BJ (cell line): ENCODE data around the gene ATE1. TPM values are rescaled to one million over a fixed set of nuclear protein-coding genes. Genes with fewer than 3 reads are reported as not detected.
"Not testable (repeated sequence)": the region's sequence is repeated elsewhere in the genome, so short reads cannot be mapped to it uniquely, and the experiment has no call there.

ENCODE experiments used
- CTCF ChIA-PET: fragments of 350-600 bp; formaldehyde crosslinking; extraction: SDS; loops from one replicate; lab custom pipeline; 2021; ENCODE audit warnings: antibody characterized with exemption, inconsistent platforms; lab: Yijun Ruan, JAX
- POLR2A ChIA-PET: fragments of 300-600 bp; sonication (Branson Sonifier 250); formaldehyde crosslinking; extraction: SDS; loops from one replicate; lab custom pipeline; 2021; ENCODE audit warnings: antibody characterized with exemption; lab: Charles Lee
- DNase-seq: peaks from one replicate; pipeline ENCODE4 v3.0.0-alpha.2; 2011; ENCODE audit warnings: low read depth
- H3K27me3 ChIP-seq: 2 replicates; pipeline ENCODE4 v1.6.0; 2011; ENCODE audit warnings: low read length; ENCODE audit not compliant: control insufficient read depth, insufficient read depth
- H3K36me3 ChIP-seq: 2 replicates; pipeline ENCODE4 v1.5.1; 2011; ENCODE audit warnings: low read length; ENCODE audit not compliant: control insufficient read depth, insufficient read depth
- H3K4me3 ChIP-seq: 2 replicates; pipeline ENCODE4 v1.5.1; 2011; ENCODE audit warnings: low read depth, mild to moderate bottlenecking, control low read depth, low read length
- polyA plus RNA-seq: library from polyadenylated mRNA; depleted of rRNA; stranded (reverse); fragments of >200 nt; gene quantifications from 2 replicates; pipeline ENCODE4 v1.2.3, GENCODE V29; 2011
- TF ChIP-seq, protein P1 (sequence below): IDR thresholded peaks from 2 replicates; pipeline ENCODE4 v1.5.1; 2011; ENCODE audit warnings: low read depth, mild to moderate bottlenecking, control low read depth, inconsistent platforms, low read length, moderate library complexity; ENCODE audit not compliant: insufficient read depth

Gene ATE1
- polyA plus RNA-seq, 1 experiment = 7.4 TPM

DNA sequence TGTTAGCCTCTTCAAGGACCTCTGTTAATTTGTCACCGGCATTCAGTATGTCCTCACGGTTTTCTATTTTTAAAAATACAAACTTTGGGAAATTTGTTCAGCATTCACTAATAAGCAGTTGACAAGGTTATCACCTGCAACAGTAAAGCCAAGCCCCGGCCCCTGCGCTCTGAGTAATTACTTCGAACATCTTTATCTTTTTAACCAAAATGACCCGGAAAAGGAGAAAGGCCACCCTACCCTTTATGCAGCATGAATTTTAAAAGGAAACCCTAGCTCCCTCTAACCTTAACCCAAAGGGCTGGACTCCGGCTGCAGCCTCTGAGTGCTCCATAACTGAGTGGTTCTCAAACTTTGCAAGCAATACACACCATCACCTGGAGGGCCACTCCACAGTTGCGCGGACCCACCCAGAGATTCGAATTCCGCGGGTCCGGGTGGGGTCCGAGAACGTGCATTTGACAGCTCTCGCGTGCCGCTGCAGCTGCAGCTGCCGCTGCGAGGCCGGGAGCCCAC lies 46.2 kb upstream of the ATE1 start:
- TF ChIP-seq, protein P1, sequence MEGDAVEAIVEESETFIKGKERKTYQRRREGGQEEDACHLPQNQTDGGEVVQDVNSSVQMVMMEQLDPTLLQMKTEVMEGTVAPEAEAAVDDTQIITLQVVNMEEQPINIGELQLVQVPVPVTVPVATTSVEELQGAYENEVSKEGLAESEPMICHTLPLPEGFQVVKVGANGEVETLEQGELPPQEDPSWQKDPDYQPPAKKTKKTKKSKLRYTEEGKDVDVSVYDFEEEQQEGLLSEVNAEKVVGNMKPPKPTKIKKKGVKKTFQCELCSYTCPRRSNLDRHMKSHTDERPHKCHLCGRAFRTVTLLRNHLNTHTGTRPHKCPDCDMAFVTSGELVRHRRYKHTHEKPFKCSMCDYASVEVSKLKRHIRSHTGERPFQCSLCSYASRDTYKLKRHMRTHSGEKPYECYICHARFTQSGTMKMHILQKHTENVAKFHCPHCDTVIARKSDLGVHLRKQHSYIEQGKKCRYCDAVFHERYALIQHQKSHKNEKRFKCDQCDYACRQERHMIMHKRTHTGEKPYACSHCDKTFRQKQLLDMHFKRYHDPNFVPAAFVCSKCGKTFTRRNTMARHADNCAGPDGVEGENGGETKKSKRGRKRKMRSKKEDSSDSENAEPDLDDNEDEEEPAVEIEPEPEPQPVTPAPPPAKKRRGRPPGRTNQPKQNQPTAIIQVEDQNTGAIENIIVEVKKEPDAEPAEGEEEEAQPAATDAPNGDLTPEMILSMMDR = no peak

DNA sequence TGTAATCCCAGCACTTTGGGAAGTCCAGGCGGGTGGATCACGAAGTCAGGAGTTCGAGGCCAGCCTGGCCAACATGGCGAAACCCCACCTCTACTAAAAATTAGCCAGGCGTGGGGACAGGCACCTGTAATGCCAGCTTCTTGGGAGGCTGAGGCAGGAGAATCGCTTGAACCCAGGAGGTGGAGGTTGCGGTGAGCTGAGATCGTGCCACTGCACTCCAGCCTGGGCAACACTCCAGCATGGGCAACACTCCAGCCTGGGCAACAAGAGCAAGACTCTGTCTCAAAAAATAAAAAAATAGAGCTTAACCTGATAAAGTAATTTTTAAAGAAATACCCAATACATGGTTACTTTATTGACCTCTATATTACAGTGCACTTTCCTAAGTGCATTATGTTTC lies 41.3 kb upstream of the ATE1 start:
- H3K36me3 ChIP-seq, H3K27me3 ChIP-seq, DNase-seq, POLR2A ChIA-PET, H3K4me3 ChIP-seq: not testable (repeated sequence)
- CTCF ChIA-PET = interaction anchor here (0.7 kb wide), 1 partner anchor 82 kb away, joined by 4 read pairs; no protein-coding TSS in a partner anchor

More for the DNA sequence above, 46.2 kb upstream of the ATE1 start:
- no peak for DNase-seq
- ChIA-PET POLR2A (no interaction called here), CTCF (interaction anchor here (1.5 kb wide), 2 partner anchors 11 to 22 kb away, joined by 3 to 5 read pairs; no protein-coding TSS in a partner anchor)
- Histone ChIP-seq H3K36me3 (no peaks in the 10 kb centered on the region), H3K4me3 (peak overlapping the region; percentile 78), H3K27me3 (no peaks in the 10 kb centered on the region)

DNA sequence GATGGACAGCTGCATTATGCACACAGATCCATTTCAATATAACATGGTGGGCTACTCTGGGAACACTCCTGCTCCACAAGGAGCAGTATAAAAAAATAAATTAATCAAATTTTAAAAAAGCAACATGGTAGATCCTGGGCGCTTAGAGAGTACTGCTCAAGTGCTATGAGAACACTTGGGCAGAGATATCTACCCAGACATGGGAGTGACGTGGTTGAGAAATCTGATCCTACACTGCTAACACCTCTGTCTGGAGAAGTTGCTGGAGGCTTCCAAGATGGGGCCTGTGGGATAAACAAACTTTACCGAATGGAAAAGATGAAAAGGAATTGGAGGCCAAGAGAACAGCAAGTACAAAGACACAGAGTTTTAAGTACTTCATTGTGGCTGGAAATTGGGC lies 38.2 kb upstream of the ATE1 start:
- no peaks in the 10 kb centered on the region for H3K27me3 ChIP-seq
- ChIA-PET POLR2A (no interaction called here), CTCF (interaction anchor here (1.5 kb wide), 1 partner anchor 9 kb away, joined by 3 read pairs; the partner anchor contains the start of gene NSMCE4A)
- TF ChIP-seq, protein P1 = no peak
- H3K4me3 ChIP-seq = no peak overlapping the region
- peaks cover 6% of the 10 kb centered on the region for H3K36me3 ChIP-seq
- DNase-seq = no peak

DNA sequence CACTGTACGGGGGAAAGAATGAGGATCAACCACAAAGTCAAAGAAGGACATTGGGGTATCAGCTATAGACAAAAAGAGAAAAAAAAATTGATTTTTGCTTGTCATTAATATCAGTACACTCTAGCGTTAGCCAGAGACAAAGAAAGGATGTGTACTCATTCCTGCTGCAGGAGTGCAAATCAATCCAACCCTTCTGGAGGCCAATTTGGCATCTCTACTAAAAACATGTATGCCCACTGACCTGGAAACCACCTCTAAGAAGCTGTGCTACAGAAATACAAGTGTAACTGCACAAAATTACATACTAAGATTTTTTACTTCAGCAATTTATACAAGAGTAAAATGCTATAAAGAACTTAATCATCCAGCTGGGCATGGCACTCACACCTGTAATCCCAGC lies 33.6 kb upstream of the ATE1 start:
- ChIA-PET CTCF (no interaction called here), POLR2A (no interaction called here)
- Histone ChIP-seq H3K4me3 (no peak overlapping the region), H3K27me3 (no peaks in the 10 kb centered on the region), H3K36me3 (peaks cover 3% of the 10 kb centered on the region)
- TF ChIP-seq, protein P1 = no peak
- no peak for DNase-seq

DNA sequence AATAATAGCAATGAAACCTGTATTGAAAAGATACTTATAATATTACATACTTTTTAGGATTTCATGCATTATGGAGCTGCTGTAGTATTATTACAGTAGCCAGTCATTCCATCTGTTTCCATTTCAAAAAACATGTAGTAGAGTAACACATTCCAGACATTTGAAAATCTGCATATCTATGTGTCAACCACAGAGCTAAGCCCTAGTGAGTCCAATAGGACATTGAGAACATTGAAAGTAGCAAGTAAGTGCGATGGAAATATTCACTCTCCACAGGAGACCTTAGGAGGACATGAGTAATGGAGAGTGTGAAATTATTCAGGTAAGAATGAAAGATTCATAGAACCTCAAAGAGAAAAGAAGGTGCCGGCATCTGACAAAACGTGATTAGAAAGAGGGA lies 31.8 kb upstream of the ATE1 start:
- CTCF ChIA-PET = no interaction called here
- TF ChIP-seq, protein P1 = no peak
- POLR2A ChIA-PET = no interaction called here

More for the DNA sequence above, 31.8 kb upstream of the ATE1 start:
- no peaks in the 10 kb centered on the region for H3K27me3 ChIP-seq
- H3K4me3 ChIP-seq = no peak overlapping the region
- no peak for DNase-seq
- H3K36me3 ChIP-seq = no peaks in the 10 kb centered on the region
